ENCODE results near the gene ENTPD8.

ENTPD8 gene

DNA sequence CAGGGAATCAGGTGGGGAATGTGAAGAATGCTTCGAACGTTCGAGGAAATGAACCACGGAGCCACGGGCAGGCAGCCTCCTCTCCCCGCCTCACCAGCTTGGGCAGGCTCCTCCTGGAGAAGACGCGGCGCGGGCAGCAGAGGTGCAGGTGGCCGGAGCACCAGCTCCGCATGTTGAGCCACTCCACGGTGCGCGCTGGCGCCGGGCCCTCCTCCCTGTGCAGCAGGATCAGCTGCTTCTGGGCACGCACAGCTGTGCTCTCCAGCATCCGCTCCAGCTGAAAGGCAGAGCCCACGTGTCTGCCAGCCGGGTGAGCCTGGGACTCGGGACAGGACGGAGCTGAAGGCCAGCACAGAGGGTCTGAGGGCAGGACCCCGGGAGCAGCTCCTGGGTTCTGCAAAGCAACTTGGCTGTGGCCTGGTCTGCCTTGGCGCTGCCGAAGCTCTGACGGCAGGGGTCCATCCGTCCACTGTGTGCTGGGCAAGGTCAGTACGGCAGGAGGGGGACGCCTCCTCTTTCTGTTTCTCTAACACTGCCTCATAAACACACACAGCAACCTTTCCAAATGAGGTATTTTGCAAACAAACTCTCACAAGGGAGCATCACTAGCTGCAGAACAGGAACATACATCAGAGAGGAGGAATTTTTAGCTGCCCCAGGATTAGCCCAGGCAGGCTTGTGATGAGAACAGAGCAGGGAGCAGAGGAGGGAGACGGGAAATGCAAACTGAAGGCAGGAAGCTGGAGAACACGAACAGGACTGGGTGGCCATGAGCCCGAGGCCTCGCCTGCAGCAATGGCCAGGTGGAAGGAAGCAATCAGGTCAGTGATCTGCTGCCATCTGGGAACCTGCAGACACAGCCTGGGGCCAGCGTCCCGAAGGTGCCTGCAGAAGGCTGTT, 38.1 kb upstream of the ENTPD8 start:
- TF ChIP-seq, protein P1, sequence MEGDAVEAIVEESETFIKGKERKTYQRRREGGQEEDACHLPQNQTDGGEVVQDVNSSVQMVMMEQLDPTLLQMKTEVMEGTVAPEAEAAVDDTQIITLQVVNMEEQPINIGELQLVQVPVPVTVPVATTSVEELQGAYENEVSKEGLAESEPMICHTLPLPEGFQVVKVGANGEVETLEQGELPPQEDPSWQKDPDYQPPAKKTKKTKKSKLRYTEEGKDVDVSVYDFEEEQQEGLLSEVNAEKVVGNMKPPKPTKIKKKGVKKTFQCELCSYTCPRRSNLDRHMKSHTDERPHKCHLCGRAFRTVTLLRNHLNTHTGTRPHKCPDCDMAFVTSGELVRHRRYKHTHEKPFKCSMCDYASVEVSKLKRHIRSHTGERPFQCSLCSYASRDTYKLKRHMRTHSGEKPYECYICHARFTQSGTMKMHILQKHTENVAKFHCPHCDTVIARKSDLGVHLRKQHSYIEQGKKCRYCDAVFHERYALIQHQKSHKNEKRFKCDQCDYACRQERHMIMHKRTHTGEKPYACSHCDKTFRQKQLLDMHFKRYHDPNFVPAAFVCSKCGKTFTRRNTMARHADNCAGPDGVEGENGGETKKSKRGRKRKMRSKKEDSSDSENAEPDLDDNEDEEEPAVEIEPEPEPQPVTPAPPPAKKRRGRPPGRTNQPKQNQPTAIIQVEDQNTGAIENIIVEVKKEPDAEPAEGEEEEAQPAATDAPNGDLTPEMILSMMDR (IDR thresholded peaks at IDR 0.05), result no peak

DNA sequence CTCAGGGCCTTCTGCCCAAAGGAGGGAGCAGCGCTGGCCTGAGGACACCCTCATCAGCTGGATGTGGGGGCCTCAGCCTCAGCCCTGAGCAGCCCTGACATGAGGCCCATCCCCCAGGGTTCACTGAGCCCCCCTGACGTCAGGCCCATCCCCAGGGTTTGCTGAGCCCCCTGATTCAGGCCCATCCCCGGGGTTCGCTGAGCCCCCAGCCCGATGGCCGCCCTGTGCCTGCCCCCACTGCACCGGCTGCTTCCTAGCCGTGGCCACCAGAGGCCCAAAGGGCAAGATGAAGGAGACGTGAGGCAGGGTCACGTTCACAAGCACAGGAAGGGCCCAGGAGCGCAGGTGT, 37.4 kb upstream of the ENTPD8 start:
- TF ChIP-seq, protein P1 (IDR thresholded peaks at IDR 0.05), result no peak

- TF ChIP-seq, protein P1 (IDR thresholded peaks at IDR 0.05), result no peak
These were observed 36.8 kb upstream of the ENTPD8 start for GRCh38 chr9:137477778-137478612.

GRCh38 chr9:137476856-137477255, 35.7 kb upstream of the ENTPD8 start:
- TF ChIP-seq, protein P1 (IDR thresholded peaks at IDR 0.05), result no peak

GRCh38 chr9:137475666-137476065, 34.5 kb upstream of the ENTPD8 start:
- TF ChIP-seq, protein P1 (IDR thresholded peaks at IDR 0.05), result no peak

- TF ChIP-seq, protein P1 (IDR thresholded peaks at IDR 0.05), result no peak
These were observed 33.1 kb upstream of the ENTPD8 start for GRCh38 chr9:137474271-137474670.

DNA sequence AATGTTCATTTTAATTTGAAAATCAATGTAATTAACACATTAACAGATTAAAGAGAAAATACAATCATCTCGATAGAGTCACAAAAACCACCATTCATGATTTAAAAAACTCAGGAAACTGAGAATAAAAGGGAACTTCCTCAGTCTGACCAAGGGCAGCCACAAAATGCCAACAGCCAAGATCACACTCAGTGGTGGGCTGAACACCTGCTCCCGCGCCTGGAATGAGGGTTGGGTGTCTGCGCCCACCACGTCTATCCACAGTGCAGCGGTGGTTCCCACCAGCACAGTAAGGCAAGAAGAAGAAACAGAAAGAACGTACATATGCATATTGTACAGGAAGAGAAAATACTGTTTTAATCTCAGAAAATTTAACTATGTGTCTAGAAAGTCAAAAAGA, 29.6 kb upstream of the ENTPD8 start:
- TF ChIP-seq, protein P1 (IDR thresholded peaks at IDR 0.05), result no peak
